ENCODE measurements around the gene RNASE1. TPM values are rescaled to one million over a fixed set of nuclear protein-coding genes. Genes with fewer than 3 reads are reported as not detected.
A peak's percentile ranks its signal among the peaks of the same experiment; 100 is the strongest.

RNASE1 gene
- total and polyA plus RNA-seq, 10 of the 15 experiments (the other 5 are each of a cell fraction or from before 2014, with no cell fraction given) = 0.11 to 0.72 (median 0.38) TPM; not detected in 7

GRCh38 chr14:20782280-20782890 lies 20.3 kb downstream of the RNASE1 start (continued):
- TF ChIP-seq, protein P1, sequence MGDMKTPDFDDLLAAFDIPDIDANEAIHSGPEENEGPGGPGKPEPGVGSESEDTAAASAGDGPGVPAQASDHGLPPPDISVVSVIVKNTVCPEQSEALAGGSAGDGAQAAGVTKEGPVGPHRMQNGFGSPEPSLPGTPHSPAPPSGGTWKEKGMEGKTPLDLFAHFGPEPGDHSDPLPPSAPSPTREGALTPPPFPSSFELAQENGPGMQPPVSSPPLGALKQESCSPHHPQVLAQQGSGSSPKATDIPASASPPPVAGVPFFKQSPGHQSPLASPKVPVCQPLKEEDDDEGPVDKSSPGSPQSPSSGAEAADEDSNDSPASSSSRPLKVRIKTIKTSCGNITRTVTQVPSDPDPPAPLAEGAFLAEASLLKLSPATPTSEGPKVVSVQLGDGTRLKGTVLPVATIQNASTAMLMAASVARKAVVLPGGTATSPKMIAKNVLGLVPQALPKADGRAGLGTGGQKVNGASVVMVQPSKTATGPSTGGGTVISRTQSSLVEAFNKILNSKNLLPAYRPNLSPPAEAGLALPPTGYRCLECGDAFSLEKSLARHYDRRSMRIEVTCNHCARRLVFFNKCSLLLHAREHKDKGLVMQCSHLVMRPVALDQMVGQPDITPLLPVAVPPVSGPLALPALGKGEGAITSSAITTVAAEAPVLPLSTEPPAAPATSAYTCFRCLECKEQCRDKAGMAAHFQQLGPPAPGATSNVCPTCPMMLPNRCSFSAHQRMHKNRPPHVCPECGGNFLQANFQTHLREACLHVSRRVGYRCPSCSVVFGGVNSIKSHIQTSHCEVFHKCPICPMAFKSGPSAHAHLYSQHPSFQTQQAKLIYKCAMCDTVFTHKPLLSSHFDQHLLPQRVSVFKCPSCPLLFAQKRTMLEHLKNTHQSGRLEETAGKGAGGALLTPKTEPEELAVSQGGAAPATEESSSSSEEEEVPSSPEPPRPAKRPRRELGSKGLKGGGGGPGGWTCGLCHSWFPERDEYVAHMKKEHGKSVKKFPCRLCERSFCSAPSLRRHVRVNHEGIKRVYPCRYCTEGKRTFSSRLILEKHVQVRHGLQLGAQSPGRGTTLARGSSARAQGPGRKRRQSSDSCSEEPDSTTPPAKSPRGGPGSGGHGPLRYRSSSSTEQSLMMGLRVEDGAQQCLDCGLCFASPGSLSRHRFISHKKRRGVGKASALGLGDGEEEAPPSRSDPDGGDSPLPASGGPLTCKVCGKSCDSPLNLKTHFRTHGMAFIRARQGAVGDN (IDR thresholded peaks at IDR 0.05) = peak; percentile 36; the same call in 1 of the 2 replicates
- TF ChIP-seq SPI1 (IDR thresholded peaks at IDR 0.05; ENCODE audit: borderline replicate concordance, insufficient read depth, low read depth, low read length) (peak; percentile 54; the same call in 1 of the 2 replicates), STAT3 (IDR thresholded peaks at IDR 0.05; ENCODE audit: low read depth, low read length) (no peak)

GRCh38 chr14:20781803-20782202 lies 20.8 kb downstream of the RNASE1 start:
- intact Hi-C loops (cut with micrococcal nuclease; ENCODE audit: unreplicated experiment) = no loop called here
- no peaks in the 10 kb centered on the region for H3K36me3 ChIP-seq (ENCODE audit: control insufficient read depth in 2 of 2, insufficient read depth in 2 of 2, low read length in 1 of 2)

More at GRCh38 chr14:20781803-20782202, 20.8 kb downstream of the RNASE1 start:
- RAD21 ChIA-PET (ENCODE audit: unreplicated experiment) = interaction anchor here (0.6 to 1.6 kb wide), 8 partner anchors 8 to 440 kb away, joined by 3 to 6 read pairs (median 4); no protein-coding TSS in a partner anchor
- in situ Hi-C loops (cut with MboI) = no loop called here
- H3K27ac ChIP-seq (ENCODE audit: control insufficient read depth, insufficient read depth) = peak overlapping the region; percentile 92
- 11% methylated on average over 4 of the region's 4 CpGs for WGBS (ENCODE audit: insufficient coverage, insufficient replicate concordance, low lambda C conversion rate, missing lambda C conversion rate)
- H3K4me2 ChIP-seq (ENCODE audit: control insufficient read depth, insufficient read depth) = peak overlapping the region; percentile 77
- no TSS peak for BruUV-seq (replicated peaks)
- H3K27me3 ChIP-seq (replicated peaks in 1 of 2; ENCODE audit: control insufficient read depth in 2 of 2, insufficient read depth in 2 of 2, low read length in 1 of 2) = no peaks in the 10 kb centered on the region
- DNase-seq (ENCODE audit: low read depth, low spot score) (no peak), FAIRE-seq (peak; percentile 13), ATAC-seq (peak; percentile 65)
- H3K9ac ChIP-seq (ENCODE audit: control insufficient read depth, insufficient read depth, low read length) = peak overlapping the region; percentile 76
- CTCF ChIA-PET = interaction anchor here (0.8 to 3.4 kb wide), 5 partner anchors 11 to 100 kb away, joined by 3 to 18 read pairs (median 5); partner anchors contain the start of gene EDDM3B
- no peak for TF ChIP-seq E4F1 (IDR thresholded peaks at IDR 0.05; ENCODE audit: borderline replicate concordance, partially characterized antibody)
- TF ChIP-seq TCF12 (IDR thresholded peaks at IDR 0.05; ENCODE audit: low read depth, low read length) = no peak
- TF ChIP-seq HCFC1 (IDR thresholded peaks at IDR 0.05; ENCODE audit: low read length) = no peak
- no peak for TF ChIP-seq BCLAF1 (IDR thresholded peaks at IDR 0.05)
- peak; percentile 38 for TF ChIP-seq PKNOX1 (IDR thresholded peaks at IDR 0.05)
- peak overlapping the region; percentile 2; the same call in 1 of the 2 replicates for H2AFZ ChIP-seq (ENCODE audit: control insufficient read depth, low read depth, low read length)
- SMC1A ChIA-PET (ENCODE audit: uncharacterized antibody, unreplicated experiment) = interaction anchor here (0.6 to 2.6 kb wide), 8 partner anchors 12 to 100 kb away, joined by 3 to 17 read pairs (median 4); no protein-coding TSS in a partner anchor
- H3K4me3 ChIP-seq = peak overlapping the region; percentile 76
- H4K20me1 ChIP-seq (ENCODE audit: control insufficient read depth, insufficient read depth) = no peaks in the 10 kb centered on the region
- POLR2A ChIA-PET = interaction anchor here (0.6 to 1.8 kb wide), 4 partner anchors 18 to 100 kb away, joined by 3 to 6 read pairs (median 4); no protein-coding TSS in a partner anchor
- no peaks in the 10 kb centered on the region for H3K9me3 ChIP-seq (replicated peaks; ENCODE audit: control insufficient read depth, insufficient read depth, low read length)
- no peaks in the 10 kb centered on the region for H3K79me2 ChIP-seq (ENCODE audit: control insufficient read depth, insufficient read depth, low read length)
- H3K4me1 ChIP-seq (ENCODE audit: control insufficient read depth, insufficient read depth, low read length) = peaks cover 10% of the 10 kb centered on the region

Measured in GM12878 (cell line).